A673 (cell line): ENCODE measurements around the gene TH. TPM values are rescaled to one million over a fixed set of nuclear protein-coding genes. Genes with fewer than 3 reads are reported as not detected.

ENCODE experiments used
- BruUV-seq: library from RNA; stranded (reverse); fragments of 400-500 nt; replicated peaks from 2 replicates; lab custom pipeline; 2021; lab: Mats Ljungman, UMichigan
- CTCF ChIA-PET: fragments of 300-600 bp; sonication (Branson Sonifier 250); formaldehyde crosslinking; loops from one replicate; lab custom pipeline; 2022; ENCODE audit warnings: antibody characterized with exemption; lab: Charles Lee
- POLR2A ChIA-PET: fragments of 300-600 bp; sonication (Branson Sonifier 250); formaldehyde crosslinking; loops from one replicate; lab custom pipeline; 2022; ENCODE audit warnings: antibody characterized with exemption; ENCODE audit not compliant: low non-redundant PET; lab: Charles Lee
- DNase-seq: peaks from one replicate; pipeline ENCODE4 v3.0.0-alpha.2; 2015; ENCODE audit warnings: low spot score
- H3K27ac ChIP-seq: fragments of 200-600 bp; sonication (generic); 2 replicates; pipeline ENCODE4 v1.5.1; 2016; ENCODE audit warnings: mixed run types, low read depth, mild to moderate bottlenecking, mixed read lengths, antibody characterized with exemption, low read length; ENCODE audit not compliant: poor library complexity, severe bottlenecking
- H3K27me3 ChIP-seq: fragments of 200-600 bp; sonication (generic); replicated peaks from 2 replicates; pipeline ENCODE4 v1.6.1; 2017; ENCODE audit warnings: mixed run types, low read depth, mild to moderate bottlenecking, mixed read lengths, antibody characterized with exemption, low read length; ENCODE audit not compliant: insufficient read depth, poor library complexity
- H3K36me3 ChIP-seq: fragments of 200-600 bp; sonication (generic); 2 replicates; pipeline ENCODE4 v1.6.1; 2016; ENCODE audit warnings: mixed run types, mild to moderate bottlenecking, mixed read lengths, antibody characterized with exemption, low read length; ENCODE audit not compliant: insufficient read depth, poor library complexity, severe bottlenecking
- H3K4me1 ChIP-seq: fragments of 200-600 bp; sonication (generic); 2 replicates; pipeline ENCODE4 v1.6.1; 2017; ENCODE audit warnings: mixed run types, mild to moderate bottlenecking, mixed read lengths, antibody characterized with exemption, low read length; ENCODE audit not compliant: insufficient read depth, poor library complexity, severe bottlenecking
- H3K4me3 ChIP-seq: fragments of 200-600 bp; sonication (generic); 2 replicates; pipeline ENCODE4 v1.5.1; 2016; ENCODE audit warnings: low read depth, mixed run types, mild to moderate bottlenecking, mixed read lengths, low read length; ENCODE audit not compliant: poor library complexity, severe bottlenecking
- H3K9me3 ChIP-seq: fragments of 200-600 bp; sonication (generic); 2 replicates; pipeline ENCODE4 v1.6.1; 2016; ENCODE audit warnings: mixed run types, low read depth, mild to moderate bottlenecking, mixed read lengths, antibody characterized with exemption, low read length; ENCODE audit not compliant: poor library complexity, severe bottlenecking
- EZH2 ChIP-seq: fragments of 200-600 bp; sonication (generic); IDR thresholded peaks from 2 replicates; pipeline ENCODE4 v1.6.1; 2017; ENCODE audit warnings: borderline replicate concordance, low read depth, mild to moderate bottlenecking, mixed read lengths, antibody characterized with exemption, low read length; ENCODE audit not compliant: poor library complexity, severe bottlenecking
- intact Hi-C: fragments of 100-400 bp; cut with micrococcal nuclease; formaldehyde crosslinking; loops from one replicate; pipeline ENCODE4 v1.10.0; 2022; ENCODE audit not compliant: unreplicated experiment
- total RNA-seq: library from RNA; stranded (reverse); gene quantifications from 2 replicates; pipeline ENCODE4 v1.2.3, GENCODE V29; 2021
- TF ChIP-seq, protein P1 (sequence below): fragments of 300-800, 200-600 bp; sonication (generic); conservative IDR thresholded peaks from 2 replicates; pipeline ENCODE4 v1.5.1; 2017; ENCODE audit warnings: low read depth, mild to moderate bottlenecking, antibody characterized with exemption, low read length, moderate library complexity, mixed read lengths

The TH gene
- total RNA-seq, 1 experiment from 2014 or later, result not detected

DNA sequence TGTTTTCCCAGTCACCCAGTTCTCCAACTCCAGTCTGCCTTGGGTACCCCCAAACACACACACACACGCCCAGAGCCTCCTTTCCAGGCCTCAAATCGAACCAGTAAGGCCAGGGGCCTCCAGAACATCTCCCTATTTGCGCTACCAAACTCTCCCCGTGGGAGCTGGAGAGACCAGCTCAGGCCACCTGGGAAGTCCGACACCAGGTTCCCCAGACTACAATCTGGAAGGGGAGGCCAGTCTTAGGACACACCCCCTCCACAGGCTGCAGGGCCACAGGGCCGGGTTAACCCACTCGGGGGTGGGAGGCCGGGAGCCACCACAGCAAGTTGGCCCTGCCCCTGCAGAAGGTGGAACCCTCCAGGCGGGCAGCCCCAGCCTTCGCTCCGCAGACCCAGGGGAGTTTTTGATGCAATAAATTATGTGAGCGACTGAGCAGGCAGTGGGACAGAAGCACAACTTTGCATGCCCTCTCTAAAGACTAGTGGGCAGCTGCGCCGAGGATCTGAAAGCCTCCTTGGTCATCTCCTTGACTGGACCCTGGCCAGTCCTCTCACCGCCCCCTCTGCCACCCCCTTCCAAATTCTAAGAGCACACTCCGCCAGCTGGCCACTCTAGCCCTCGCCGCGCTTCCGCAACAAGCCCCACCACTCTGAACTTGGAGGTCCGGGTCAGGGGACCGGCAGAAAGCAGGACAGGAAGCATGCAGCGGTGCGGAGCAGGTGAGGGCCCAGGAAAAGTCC lies 35.2 kb downstream of the TH start:
- DNase-seq, result no peak
- Histone ChIP-seq H3K36me3 (no peaks in the 10 kb centered on the region), H3K27ac (no peak overlapping the region), H3K9me3 (no peaks in the 10 kb centered on the region), H3K27me3 (peaks cover 47% of the 10 kb centered on the region), H3K4me1 (no peaks in the 10 kb centered on the region), H3K4me3 (no peak overlapping the region)
- ChIA-PET POLR2A (no interaction called here), CTCF (no interaction called here)
- no peak for TF ChIP-seq EZH2
- TF ChIP-seq, protein P1, sequence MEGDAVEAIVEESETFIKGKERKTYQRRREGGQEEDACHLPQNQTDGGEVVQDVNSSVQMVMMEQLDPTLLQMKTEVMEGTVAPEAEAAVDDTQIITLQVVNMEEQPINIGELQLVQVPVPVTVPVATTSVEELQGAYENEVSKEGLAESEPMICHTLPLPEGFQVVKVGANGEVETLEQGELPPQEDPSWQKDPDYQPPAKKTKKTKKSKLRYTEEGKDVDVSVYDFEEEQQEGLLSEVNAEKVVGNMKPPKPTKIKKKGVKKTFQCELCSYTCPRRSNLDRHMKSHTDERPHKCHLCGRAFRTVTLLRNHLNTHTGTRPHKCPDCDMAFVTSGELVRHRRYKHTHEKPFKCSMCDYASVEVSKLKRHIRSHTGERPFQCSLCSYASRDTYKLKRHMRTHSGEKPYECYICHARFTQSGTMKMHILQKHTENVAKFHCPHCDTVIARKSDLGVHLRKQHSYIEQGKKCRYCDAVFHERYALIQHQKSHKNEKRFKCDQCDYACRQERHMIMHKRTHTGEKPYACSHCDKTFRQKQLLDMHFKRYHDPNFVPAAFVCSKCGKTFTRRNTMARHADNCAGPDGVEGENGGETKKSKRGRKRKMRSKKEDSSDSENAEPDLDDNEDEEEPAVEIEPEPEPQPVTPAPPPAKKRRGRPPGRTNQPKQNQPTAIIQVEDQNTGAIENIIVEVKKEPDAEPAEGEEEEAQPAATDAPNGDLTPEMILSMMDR, result no peak
- intact Hi-C loops, result no loop called here
- BruUV-seq, result no TSS peak

DNA sequence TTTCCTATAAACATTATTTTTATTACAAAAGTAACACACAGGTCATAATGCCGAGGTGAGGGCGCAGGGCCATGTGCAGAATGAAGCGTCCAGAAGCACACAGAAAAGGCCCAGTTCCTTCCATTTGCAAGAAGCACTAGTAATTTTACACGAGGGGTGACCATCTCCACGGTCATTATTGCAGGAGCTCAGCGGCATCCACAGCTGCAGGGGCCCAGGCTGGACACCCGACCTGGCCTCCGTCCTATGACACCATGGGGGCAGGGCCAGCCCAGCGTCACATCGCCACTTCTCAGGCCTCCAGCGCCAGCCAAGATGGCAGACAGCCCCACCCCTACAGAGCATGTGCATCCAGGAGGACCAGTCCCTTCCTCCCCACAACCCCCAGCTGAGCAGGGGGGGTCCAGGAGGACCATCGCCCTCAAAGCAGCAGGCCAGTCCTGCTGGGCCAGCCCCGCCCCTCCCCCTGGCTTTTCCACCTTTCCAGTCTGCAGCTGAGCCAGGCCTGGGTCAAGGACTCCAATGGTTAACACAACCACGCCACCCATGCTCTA lies 35.9 kb downstream of the TH start:
- POLR2A ChIA-PET, result no interaction called here
- CTCF ChIA-PET, result no interaction called here
- no peaks in the 10 kb centered on the region for H3K36me3 ChIP-seq

DNA sequence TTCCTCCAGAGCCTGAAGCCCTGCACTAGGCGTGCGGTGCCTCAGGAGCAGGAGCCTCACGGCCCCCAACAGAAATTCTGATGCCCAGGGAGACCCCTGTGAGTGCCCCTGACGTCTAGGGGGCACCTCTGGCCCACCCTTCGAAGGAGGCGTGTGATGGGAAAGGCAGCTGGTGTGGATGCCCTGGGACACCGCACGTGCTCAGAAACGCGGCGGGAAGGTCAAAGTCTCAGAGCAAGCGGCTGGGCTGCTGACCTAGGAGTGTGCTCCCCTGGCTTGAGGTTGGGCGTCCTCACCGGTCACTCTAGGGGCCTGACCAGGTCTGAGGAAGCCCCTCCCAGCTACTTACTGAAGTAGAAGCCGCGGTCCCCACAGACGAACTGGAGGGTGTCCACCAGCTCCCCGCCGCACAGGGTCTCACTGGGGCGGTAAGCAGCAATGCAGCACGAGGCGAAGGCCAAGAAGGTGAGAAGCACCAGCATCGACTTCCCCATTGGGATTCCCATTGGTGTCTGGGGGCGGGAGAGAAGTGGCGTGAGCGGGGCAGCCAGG lies 36.5 kb downstream of the TH start:
- ChIA-PET CTCF (no interaction called here), POLR2A (no interaction called here)
- H3K4me3 ChIP-seq, result no peak overlapping the region
- TF ChIP-seq EZH2, result no peak
- TF ChIP-seq, protein P1, result no peak
- H3K27ac ChIP-seq, result no peak overlapping the region
- no peaks in the 10 kb centered on the region for H3K4me1 ChIP-seq
- BruUV-seq, result no TSS peak
- intact Hi-C loops, result no loop called here
- H3K27me3 ChIP-seq, result peaks cover 34% of the 10 kb centered on the region
- H3K36me3 ChIP-seq, result no peaks in the 10 kb centered on the region
- no peaks in the 10 kb centered on the region for H3K9me3 ChIP-seq
- no peak for DNase-seq

More for the DNA sequence above, 35.9 kb downstream of the TH start:
- H3K27me3 ChIP-seq, result peaks cover 41% of the 10 kb centered on the region
- no peaks in the 10 kb centered on the region for H3K9me3 ChIP-seq
- no peak for DNase-seq
- TF ChIP-seq, protein P1, result no peak
- TF ChIP-seq EZH2, result no peak
- intact Hi-C loops, result no loop called here
- BruUV-seq, result no TSS peak
- H3K4me3 ChIP-seq, result no peak overlapping the region
- no peaks in the 10 kb centered on the region for H3K4me1 ChIP-seq
- H3K27ac ChIP-seq, result no peak overlapping the region
